ENCODE measurements around the gene RNASE7.
"Not testable (repeated sequence)": the region's sequence is repeated elsewhere in the genome, so short reads cannot be mapped to it uniquely, and the experiment has no call there.

Gene RNASE7

GRCh38 chr14:21036751-21037150 lies 5.4 kb upstream of the RNASE7 start:
- Histone ChIP-seq H3K9me3 (ENCODE audit: insufficient read depth, low read depth, low read length) (no peaks in the 10 kb centered on the region), H3K4me1 (ENCODE audit: insufficient read depth, low read length) (peaks cover 15% of the 10 kb centered on the region; the same call in 1 of the 2 replicates), H3K36me3 (ENCODE audit: insufficient read depth, low read depth, low read length) (no peaks in the 10 kb centered on the region), H3K27me3 (ENCODE audit: insufficient read depth, low read length) (0 out of 2 replicates have a peak, but pooled peaks cover 4% of the 10 kb centered on the region), H3K9ac (ENCODE audit: low read depth, low read length) (no peak overlapping the region), H3K4me3 (ENCODE audit: low read length) (no peak overlapping the region), H3K27ac (ENCODE audit: low read length) (no peak overlapping the region)

- Histone ChIP-seq H3K9ac (ENCODE audit: low read depth, low read length) (no peak overlapping the region), H3K27ac (ENCODE audit: low read length) (no peak overlapping the region), H3K9me3 (ENCODE audit: insufficient read depth, low read depth, low read length) (no peaks in the 10 kb centered on the region), H3K36me3 (ENCODE audit: insufficient read depth, low read depth, low read length) (no peaks in the 10 kb centered on the region), H3K4me1 (ENCODE audit: insufficient read depth, low read length) (peaks cover 15% of the 10 kb centered on the region; the same call in 1 of the 2 replicates), H3K4me3 (ENCODE audit: low read length) (no peak overlapping the region), H3K27me3 (ENCODE audit: insufficient read depth, low read length) (no peaks in the 10 kb centered on the region)
Measured at GRCh38 chr14:21037156-21037555, 5.0 kb upstream of the RNASE7 start.

DNA sequence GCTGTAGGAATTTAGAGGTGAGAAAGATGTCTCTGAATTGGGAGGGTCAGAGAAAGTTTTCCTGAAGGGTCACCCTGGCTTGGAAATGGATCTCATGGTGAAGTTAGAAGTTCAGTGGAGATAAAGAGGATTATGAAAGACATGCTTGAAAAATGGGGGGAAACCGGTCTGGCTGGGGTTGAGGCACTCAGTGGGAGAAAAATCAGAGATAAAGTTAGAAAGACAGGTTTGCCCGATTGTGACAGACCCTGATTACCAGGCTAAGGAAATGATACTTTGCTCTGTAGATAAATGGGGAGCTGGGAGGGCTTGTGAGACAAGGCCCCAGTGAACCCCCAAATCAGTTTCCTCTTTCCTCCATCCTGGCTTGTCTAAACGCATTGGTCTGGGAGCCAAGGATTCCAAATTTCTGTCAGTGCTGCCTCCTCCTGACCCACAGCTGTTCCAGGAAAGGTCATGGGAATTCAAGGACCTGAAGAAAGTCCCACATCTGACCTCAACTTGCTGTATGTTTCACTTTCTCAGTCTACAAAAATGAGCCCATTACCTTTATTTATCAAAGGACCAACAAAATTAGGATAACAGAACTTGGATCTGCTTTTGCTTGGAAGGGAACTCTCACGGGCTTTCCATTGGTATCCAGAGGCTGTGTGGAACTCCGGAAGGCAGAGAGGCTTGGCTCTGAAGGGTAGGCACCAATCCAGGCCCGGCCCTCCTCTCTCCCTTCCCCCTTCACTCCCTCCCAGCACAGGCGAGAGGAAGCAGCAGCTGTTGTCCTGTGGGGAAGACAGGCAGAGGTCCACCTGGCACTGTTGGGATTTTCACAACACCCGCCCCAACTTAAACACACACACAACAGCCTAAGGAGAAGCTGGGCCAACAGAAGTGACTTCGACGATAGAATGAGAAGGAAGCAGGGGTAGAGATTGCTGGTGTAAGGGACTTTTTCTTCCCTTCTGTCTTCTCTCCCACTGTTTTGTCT lies 3.4 kb upstream of the RNASE7 start:
- Histone ChIP-seq H3K27ac (ENCODE audit: low read length) (no peak overlapping the region), H3K4me1 (ENCODE audit: insufficient read depth, low read length) (peaks cover 15% of the 10 kb centered on the region; the same call in 1 of the 2 replicates), H3K27me3 (ENCODE audit: insufficient read depth, low read length) (no peaks in the 10 kb centered on the region), H3K36me3 (ENCODE audit: insufficient read depth, low read depth, low read length) (no peaks in the 10 kb centered on the region), H3K9ac (ENCODE audit: low read depth, low read length) (peak overlapping the region; percentile 51; the same call in 1 of the 2 replicates), H3K4me3 (ENCODE audit: low read length) (no peak overlapping the region; the same call in 1 of the 2 replicates), H3K9me3 (ENCODE audit: insufficient read depth, low read depth, low read length) (no peaks in the 10 kb centered on the region)

DNA sequence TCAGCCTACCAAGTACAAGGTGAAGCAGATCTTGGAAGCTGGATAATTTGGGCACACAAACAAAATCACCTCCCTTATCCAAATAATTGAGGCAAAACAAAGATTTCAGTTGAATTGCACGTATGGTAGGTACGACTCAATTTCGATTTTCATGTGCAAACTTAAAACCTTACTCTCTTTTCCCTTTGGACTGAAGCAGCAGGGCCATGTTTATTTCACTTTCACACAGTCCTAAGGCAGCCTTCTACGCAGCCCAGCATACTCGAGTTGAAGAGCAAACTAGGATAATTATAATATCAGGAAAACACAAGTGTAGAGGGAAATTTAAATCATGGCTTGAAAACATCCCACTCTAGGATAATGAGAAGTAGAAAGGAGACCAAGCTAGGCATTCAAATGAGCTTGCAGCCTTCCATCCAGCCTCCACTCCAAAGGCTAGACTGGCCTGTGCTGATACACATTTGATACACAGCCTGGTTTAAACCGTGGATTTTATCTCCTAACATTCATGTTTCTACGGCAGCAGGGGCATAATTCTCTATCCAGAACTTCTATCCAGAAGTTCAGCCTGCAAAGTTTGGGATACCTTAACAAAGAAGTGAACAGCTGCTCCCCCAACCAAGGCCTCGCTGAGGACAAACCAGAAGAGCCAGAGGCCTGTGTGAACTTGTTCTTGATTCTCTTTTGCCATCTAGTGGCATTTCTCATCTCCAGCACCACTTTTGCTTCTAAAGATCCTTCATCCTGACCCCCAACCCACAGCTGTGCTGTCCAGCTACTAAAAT lies 2.4 kb upstream of the RNASE7 start:
- Histone ChIP-seq H3K4me1 (ENCODE audit: insufficient read depth, low read length) (peaks cover 15% of the 10 kb centered on the region; the same call in 1 of the 2 replicates), H3K27ac (ENCODE audit: low read length) (no peak overlapping the region), H3K4me3 (ENCODE audit: low read length) (no peak overlapping the region), H3K27me3 (ENCODE audit: insufficient read depth, low read length) (no peaks in the 10 kb centered on the region), H3K9ac (ENCODE audit: low read depth, low read length) (peak overlapping the region; percentile 51; the same call in 1 of the 2 replicates), H3K36me3 (ENCODE audit: insufficient read depth, low read depth, low read length) (no peaks in the 10 kb centered on the region), H3K9me3 (ENCODE audit: insufficient read depth, low read depth, low read length) (no peaks in the 10 kb centered on the region)

DNA sequence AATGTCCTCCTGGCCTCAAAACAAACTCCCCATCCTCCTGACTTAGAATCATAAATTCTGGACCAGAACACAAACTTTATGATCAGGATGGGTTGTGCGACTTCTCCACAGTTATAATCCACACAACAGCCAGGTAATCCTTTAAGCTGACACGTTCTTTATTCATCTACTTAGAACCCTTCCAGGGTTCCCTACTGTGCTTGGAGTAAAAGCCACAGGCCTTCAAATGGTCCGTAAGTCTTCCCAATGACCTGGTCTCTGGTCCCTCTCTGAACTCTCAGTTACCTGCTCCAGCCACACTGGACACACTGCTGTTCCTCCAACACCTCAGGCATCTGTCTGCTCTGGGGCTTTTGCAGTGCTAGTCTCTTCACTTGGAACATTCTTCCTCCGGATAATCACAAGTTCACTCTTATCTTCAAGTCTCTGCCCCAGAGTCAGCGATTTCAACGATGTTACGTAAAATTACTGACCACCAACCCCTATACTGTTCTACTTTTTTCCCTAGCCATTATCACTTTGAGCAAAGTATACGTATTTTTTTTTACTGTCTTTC lies 1.7 kb upstream of the RNASE7 start:
- Histone ChIP-seq H3K9me3 (ENCODE audit: insufficient read depth, low read depth, low read length) (no peaks in the 10 kb centered on the region), H3K4me3 (ENCODE audit: low read length) (no peak overlapping the region), H3K36me3 (ENCODE audit: insufficient read depth, low read depth, low read length) (no peaks in the 10 kb centered on the region), H3K27me3 (ENCODE audit: insufficient read depth, low read length) (no peaks in the 10 kb centered on the region), H3K27ac (ENCODE audit: low read length) (no peak overlapping the region), H3K9ac (ENCODE audit: low read depth, low read length) (no peak overlapping the region), H3K4me1 (ENCODE audit: insufficient read depth, low read length) (peaks cover 15% of the 10 kb centered on the region; the same call in 1 of the 2 replicates)

DNA sequence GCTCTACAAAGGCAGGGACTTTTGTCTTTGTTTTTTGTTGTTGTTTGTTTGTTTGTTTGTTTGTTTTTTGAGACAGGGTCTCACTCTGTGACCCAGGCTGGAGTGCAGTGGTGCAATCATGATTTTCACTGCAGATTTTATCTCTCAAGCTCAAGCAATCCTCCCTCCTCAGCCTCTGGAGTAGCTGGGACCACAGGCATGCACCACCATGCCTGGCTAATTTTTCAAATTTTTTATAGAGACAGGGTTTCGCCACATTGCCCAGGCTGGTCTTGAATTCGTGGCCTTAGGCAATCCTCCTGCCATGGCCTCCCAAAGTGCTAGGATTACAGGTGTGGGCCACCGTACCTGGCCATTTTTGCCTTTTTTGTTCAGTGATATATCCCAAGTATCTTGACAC lies 1.2 kb upstream of the RNASE7 start:
- not testable (repeated sequence) for H3K27me3 ChIP-seq (ENCODE audit: insufficient read depth, low read length); H3K9ac ChIP-seq (ENCODE audit: low read depth, low read length); H3K9me3 ChIP-seq (ENCODE audit: insufficient read depth, low read depth, low read length); H3K27ac ChIP-seq (ENCODE audit: low read length); H3K36me3 ChIP-seq (ENCODE audit: insufficient read depth, low read depth, low read length); H3K4me3 ChIP-seq (ENCODE audit: low read length)
- peaks cover 15% of the 10 kb centered on the region; the same call in 1 of the 2 replicates for H3K4me1 ChIP-seq (ENCODE audit: insufficient read depth, low read length)

DNA sequence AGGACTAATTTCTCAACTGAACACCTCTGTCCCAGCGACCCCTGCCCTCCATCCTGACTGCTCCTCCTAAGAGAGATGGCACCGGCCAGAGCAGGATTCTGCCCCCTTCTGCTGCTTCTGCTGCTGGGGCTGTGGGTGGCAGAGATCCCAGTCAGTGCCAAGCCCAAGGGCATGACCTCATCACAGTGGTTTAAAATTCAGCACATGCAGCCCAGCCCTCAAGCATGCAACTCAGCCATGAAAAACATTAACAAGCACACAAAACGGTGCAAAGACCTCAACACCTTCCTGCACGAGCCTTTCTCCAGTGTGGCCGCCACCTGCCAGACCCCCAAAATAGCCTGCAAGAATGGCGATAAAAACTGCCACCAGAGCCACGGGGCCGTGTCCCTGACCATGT lies 756 bp downstream of the RNASE7 start:
- H3K4me1 ChIP-seq (ENCODE audit: insufficient read depth, low read length) = peaks cover 15% of the 10 kb centered on the region; the same call in 1 of the 2 replicates
- no peaks in the 10 kb centered on the region for H3K36me3 ChIP-seq (ENCODE audit: insufficient read depth, low read depth, low read length)
- H3K27me3 ChIP-seq (ENCODE audit: insufficient read depth, low read length) = no peaks in the 10 kb centered on the region
- H3K27ac ChIP-seq (ENCODE audit: low read length) = no peak overlapping the region
- no peaks in the 10 kb centered on the region for H3K9me3 ChIP-seq (ENCODE audit: insufficient read depth, low read depth, low read length)
- no peak overlapping the region for H3K4me3 ChIP-seq (ENCODE audit: low read length)
- no peak overlapping the region for H3K9ac ChIP-seq (ENCODE audit: low read depth, low read length)

GRCh38 chr14:21043387-21043973 lies 1.3 kb downstream of the RNASE7 start:
- Histone ChIP-seq H3K9ac (ENCODE audit: low read depth, low read length) (no peak overlapping the region), H3K27ac (ENCODE audit: low read length) (no peak overlapping the region), H3K27me3 (ENCODE audit: insufficient read depth, low read length) (no peaks in the 10 kb centered on the region), H3K36me3 (ENCODE audit: insufficient read depth, low read depth, low read length) (no peaks in the 10 kb centered on the region), H3K4me3 (ENCODE audit: low read length) (no peak overlapping the region), H3K9me3 (ENCODE audit: insufficient read depth, low read depth, low read length) (no peaks in the 10 kb centered on the region), H3K4me1 (ENCODE audit: insufficient read depth, low read length) (peaks cover 15% of the 10 kb centered on the region; the same call in 1 of the 2 replicates)

DNA sequence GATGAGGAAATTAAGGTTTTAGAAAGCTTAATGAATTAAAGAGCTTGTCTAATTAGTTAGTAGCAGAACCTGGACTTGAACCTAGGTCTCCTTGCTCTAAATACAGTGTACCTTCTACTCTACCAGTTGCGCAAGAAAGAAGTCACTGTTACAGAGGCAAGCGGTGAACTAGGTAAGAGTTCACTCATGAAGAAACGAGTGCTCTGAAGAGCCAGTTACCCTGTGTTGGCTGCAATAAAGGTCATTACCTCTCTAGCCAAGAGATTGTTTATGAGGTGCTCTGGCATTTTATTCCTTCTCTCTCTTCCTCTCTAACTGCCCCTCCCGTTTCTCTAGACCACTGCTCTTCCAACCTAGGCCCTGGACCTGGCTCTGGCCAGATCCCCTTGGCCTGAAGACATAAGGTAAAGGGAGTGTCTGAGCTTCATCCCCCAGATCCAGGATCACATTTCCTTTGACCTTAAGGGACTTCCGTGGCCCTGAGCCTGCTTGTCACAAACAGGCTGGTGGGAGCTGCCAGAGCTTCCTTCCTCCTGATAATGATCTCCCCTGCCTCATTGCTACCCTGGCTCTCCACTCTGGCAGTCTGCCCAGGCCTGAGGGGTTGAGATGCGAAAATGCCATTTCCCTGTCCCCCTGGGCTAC lies 1.9 kb downstream of the RNASE7 start:
- H3K9ac ChIP-seq (ENCODE audit: low read depth, low read length) = no peak overlapping the region
- H3K36me3 ChIP-seq (ENCODE audit: insufficient read depth, low read depth, low read length) = no peaks in the 10 kb centered on the region
- no peak overlapping the region for H3K27ac ChIP-seq (ENCODE audit: low read length)
- H3K4me1 ChIP-seq (ENCODE audit: insufficient read depth, low read length) = peaks cover 9% of the 10 kb centered on the region; the same call in 1 of the 2 replicates
- no peaks in the 10 kb centered on the region for H3K9me3 ChIP-seq (ENCODE audit: insufficient read depth, low read depth, low read length)
- no peak overlapping the region for H3K4me3 ChIP-seq (ENCODE audit: low read length)
- H3K27me3 ChIP-seq (ENCODE audit: insufficient read depth, low read length) = no peaks in the 10 kb centered on the region

DNA sequence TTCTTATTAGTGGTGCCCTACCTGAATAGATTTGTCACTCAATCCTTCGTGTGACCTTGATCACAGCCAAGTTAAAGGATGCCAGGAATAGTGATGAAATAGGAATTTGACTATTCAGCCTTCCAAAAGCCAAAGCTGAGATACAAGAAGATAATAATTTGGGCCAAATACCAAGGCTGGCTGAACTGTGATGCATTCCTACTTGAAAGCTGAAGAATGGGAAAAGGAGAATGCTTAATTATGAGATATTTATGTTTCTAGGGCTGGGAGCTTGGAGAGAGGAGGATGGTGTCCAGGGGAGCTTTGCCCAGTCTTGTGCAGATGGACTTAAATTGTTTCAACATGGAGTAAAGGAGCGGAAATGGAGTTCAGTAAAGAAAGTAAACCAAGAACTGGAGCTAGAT lies 5.2 kb downstream of the RNASE7 start:
- Histone ChIP-seq H3K9me3 (ENCODE audit: insufficient read depth, low read depth, low read length) (no peaks in the 10 kb centered on the region), H3K36me3 (ENCODE audit: insufficient read depth, low read depth, low read length) (no peaks in the 10 kb centered on the region), H3K9ac (ENCODE audit: low read depth, low read length) (no peak overlapping the region), H3K4me1 (ENCODE audit: insufficient read depth, low read length) (no peaks in the 10 kb centered on the region), H3K4me3 (ENCODE audit: low read length) (no peak overlapping the region), H3K27me3 (ENCODE audit: insufficient read depth, low read length) (no peaks in the 10 kb centered on the region), H3K27ac (ENCODE audit: low read length) (no peak overlapping the region)

- H3K4me1 ChIP-seq (ENCODE audit: insufficient read depth, low read length) = no peaks in the 10 kb centered on the region
- no peak overlapping the region for H3K27ac ChIP-seq (ENCODE audit: low read length)
- H3K27me3 ChIP-seq (ENCODE audit: insufficient read depth, low read length) = no peaks in the 10 kb centered on the region
- H3K36me3 ChIP-seq (ENCODE audit: insufficient read depth, low read depth, low read length) = no peaks in the 10 kb centered on the region
- no peak overlapping the region for H3K9ac ChIP-seq (ENCODE audit: low read depth, low read length)
- no peaks in the 10 kb centered on the region for H3K9me3 ChIP-seq (ENCODE audit: insufficient read depth, low read depth, low read length)
- no peak overlapping the region for H3K4me3 ChIP-seq (ENCODE audit: low read length)
Measured at GRCh38 chr14:21048638-21049037, 6.5 kb downstream of the RNASE7 start.

Data from iPS-20b (cell line).